GM20000 (cell line): Measurements from ENCODE around the gene MS4A18.

Experiments used
- DNase-seq: peaks from one replicate; pipeline ENCODE4 v3.0.0; 2012; ENCODE audit warnings: low spot score
- CTCF ChIP-seq: IDR thresholded peaks from 2 replicates; pipeline ENCODE4 v1.5.1; 2012; ENCODE audit warnings: mild to moderate bottlenecking, control low read depth; ENCODE audit errors: extremely low read depth, missing control alignments

Gene MS4A18

GRCh38 chr11:60761436-60762190 lies 37.1 kb downstream of the MS4A18 start:
- TF ChIP-seq CTCF = no peak
- no peak for DNase-seq

DNA sequence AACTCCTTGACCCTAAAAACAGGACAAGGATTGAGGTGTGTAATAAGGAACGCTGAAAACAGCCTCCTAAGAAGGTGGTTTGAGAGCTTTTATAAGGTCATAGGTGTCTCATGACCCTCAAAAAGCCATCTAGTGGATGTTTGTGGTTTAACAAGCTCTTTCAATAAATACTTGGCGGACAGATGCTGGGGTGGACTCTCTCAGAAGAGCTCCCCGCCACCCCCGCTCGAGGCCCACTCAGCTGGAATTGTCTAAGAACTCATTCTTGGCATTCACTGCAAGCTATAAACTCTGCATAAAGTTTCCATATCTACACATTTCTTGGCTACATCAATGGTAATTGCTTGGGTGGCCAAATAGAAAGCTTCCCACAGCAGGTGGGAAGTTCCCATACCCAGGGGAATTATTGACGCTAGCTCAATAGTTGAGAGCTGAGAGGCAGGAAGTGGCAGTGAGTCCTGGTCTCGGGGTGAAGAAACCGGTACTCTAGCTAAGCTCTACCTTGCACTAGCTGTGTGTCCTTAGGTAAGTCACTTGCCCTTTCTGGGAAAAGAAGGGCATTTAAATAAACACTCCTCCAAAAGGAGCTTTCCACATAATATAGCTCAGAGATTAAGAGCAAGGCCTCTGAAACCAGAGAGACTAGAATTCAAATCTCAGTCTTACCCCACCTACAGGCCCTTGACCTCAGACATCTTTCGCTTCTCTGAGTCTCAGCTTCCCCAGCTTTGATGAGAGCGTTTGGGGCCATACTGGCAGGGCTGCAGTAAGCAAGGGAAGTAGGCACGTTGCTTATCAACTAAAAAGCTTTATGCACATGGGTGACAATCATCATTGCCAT lies 38.6 kb downstream of the MS4A18 start:
- TF ChIP-seq CTCF = no peak
- DNase-seq = peak; percentile 74

- peak; percentile 41 for DNase-seq
- no peak for TF ChIP-seq CTCF
Measured at GRCh38 chr11:60763692-60764369, 39.3 kb downstream of the MS4A18 start.

- no peak for TF ChIP-seq CTCF
- DNase-seq = peak; percentile 70
Measured at GRCh38 chr11:60764879-60765278, 40.4 kb downstream of the MS4A18 start.

- DNase-seq = peak; percentile 42
- TF ChIP-seq CTCF = no peak
Measured at GRCh38 chr11:60765355-60765754, 40.8 kb downstream of the MS4A18 start.

DNA sequence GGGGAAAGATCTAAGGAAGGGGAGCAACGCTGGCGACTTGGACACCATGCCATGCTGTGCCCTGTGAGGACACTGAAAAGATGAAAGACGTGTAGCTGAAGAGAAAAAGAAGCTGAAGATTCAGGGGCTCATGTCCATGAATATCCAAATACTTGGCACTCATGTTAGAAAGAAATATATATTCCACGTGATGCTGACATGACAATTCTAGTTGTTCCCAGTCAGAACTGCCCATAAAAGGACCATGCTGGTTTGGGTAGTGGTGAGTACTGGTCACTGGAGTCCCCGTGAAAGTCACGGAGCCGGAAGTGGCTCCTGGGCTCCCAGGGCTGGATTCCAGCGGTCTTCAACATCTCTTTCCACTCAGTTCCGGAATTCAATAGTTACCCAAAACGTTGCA lies 42.0 kb downstream of the MS4A18 start:
- no peak for DNase-seq
- no peak for TF ChIP-seq CTCF

DNA sequence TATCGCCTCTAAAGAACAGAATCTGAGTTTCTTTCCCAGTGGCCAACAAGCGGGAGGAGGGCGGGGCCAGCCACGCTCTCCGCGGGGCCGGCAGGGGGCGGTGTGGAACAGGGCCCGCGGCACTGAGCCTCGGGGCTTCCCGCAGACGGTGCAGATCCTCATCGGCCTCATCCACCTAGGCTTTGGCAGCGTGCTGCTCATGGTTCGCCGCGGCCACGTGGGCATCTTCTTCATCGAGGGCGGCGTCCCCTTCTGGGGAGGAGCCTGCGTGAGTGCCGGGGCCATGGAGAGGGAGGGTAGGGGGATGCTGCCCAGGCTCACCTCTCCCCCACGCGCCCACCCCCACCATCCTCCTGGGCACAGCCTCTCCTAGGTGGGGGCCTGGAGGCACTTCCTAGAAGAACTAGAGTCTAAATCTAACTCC lies 42.9 kb downstream of the MS4A18 start:
- DNase-seq = peak; percentile 51
- peak; percentile 51 for TF ChIP-seq CTCF
